ENCODE results near the gene TMSB10.
"Not testable (repeated sequence)": the region's sequence is repeated elsewhere in the genome, so short reads cannot be mapped to it uniquely, and the experiment has no call there.

Gene TMSB10

DNA sequence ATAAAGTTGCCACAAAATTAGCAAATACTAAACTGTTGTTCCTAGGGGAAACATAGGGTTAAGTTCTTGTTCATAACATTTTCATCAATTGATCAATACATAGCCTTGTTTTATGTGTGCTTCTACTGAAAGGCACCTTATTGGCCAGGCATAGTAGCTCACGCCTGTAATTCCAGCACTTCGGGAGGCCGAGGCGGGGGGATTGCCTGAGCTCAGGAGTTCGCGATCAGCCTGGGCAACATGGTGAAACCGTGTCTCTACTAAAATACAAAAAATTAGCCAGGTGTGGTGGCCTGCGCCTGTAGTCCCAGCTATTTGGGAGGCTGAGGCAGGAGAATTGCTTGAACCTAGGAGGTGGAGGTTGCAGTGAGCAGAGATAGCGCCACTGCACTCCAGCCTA, 32.8 kb upstream of the TMSB10 start:
- not testable (repeated sequence) for H3K27ac ChIP-seq (replicated peaks; ENCODE audit: low read length); H3K4me2 ChIP-seq (ENCODE audit: insufficient read depth, low read length, poor library complexity, severe bottlenecking); H3K18ac ChIP-seq (ENCODE audit: low read length); H3K79me1 ChIP-seq (ENCODE audit: low read depth, low read length); H2BK120ac ChIP-seq (ENCODE audit: low read depth, low read length); H4K91ac ChIP-seq (ENCODE audit: low read depth, low read length, poor library complexity); H3K9ac ChIP-seq (ENCODE audit: low read depth, low read length, poor library complexity); H3K36me3 ChIP-seq (replicated peaks in 1 of 2; ENCODE audit: control insufficient read depth in 2 of 2, insufficient read depth in 2 of 2, low read length in 2 of 2); H4K8ac ChIP-seq (ENCODE audit: low read depth, low read length); H2AFZ ChIP-seq (ENCODE audit: low read length); H2BK15ac ChIP-seq (ENCODE audit: low read length); H3K4ac ChIP-seq (ENCODE audit: low read length); H3K23ac ChIP-seq (ENCODE audit: low read depth, low read length, poor library complexity); H3K4me3 ChIP-seq (ENCODE audit: low read length in 2 of 2); DNase-seq (ENCODE audit: low spot score); H3K9me3 ChIP-seq (replicated peaks in 1 of 2; ENCODE audit: control insufficient read depth in 2 of 2, insufficient read depth in 1 of 2, low read depth in 1 of 2, low read length in 2 of 2); H2AK5ac ChIP-seq (ENCODE audit: low read depth, low read length); H2BK12ac ChIP-seq (ENCODE audit: low read length); H2BK5ac ChIP-seq (ENCODE audit: low read length); H3K14ac ChIP-seq (ENCODE audit: low read length); H3K4me1 ChIP-seq (ENCODE audit: control insufficient read depth in 2 of 2, insufficient read depth in 1 of 2, low read depth in 1 of 2, low read length in 2 of 2)
- peaks cover 0 to 28% (median 0%) of the 10 kb centered on the region in 3 experiments for H3K27me3 ChIP-seq (ENCODE audit: control insufficient read depth in 3 of 3, insufficient read depth in 3 of 3, low read depth in 1 of 3, low read length in 3 of 3)
- no CpG with 5 or more reads among the region's 9 CpGs for WGBS, 2 donors (ENCODE audit: extremely low coverage in 2 of 2, insufficient read length in 2 of 2, insufficient replicate concordance in 1 of 2)

DNA sequence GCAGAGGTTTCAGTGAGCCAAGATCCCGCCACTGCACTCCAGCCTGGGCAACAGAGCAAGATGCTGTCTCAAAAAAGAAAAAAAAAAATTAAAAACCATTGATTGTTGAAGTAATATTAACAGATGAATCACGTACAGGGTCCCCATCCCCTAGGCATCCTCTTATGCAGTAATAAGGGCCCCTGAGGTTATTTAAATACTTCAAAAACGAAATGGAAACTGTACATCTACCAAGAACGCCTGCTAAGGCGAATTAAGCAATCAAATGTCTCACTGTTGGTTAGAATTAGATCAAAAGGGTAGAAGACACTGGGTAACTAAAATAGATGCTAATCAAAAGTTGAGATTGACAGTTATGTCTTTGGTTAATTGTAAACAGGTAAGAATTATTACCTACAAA, 32.1 kb upstream of the TMSB10 start:
- no peak overlapping the region for H3K27ac ChIP-seq (replicated peaks; ENCODE audit: low read length)
- H3K14ac ChIP-seq (ENCODE audit: low read length): no peak overlapping the region
- no peak overlapping the region for H4K91ac ChIP-seq (ENCODE audit: low read depth, low read length, poor library complexity)
- H2AK5ac ChIP-seq (ENCODE audit: low read depth, low read length): no peak overlapping the region
- no peaks in the 10 kb centered on the region for H3K4me1 ChIP-seq (ENCODE audit: control insufficient read depth in 2 of 2, insufficient read depth in 1 of 2, low read depth in 1 of 2, low read length in 2 of 2)
- no peak overlapping the region for H3K23ac ChIP-seq (ENCODE audit: low read depth, low read length, poor library complexity)
- H4K8ac ChIP-seq (ENCODE audit: low read depth, low read length): no peak overlapping the region
- DNase-seq (ENCODE audit: low spot score): no peak
- H3K9me3 ChIP-seq (replicated peaks in 1 of 2; ENCODE audit: control insufficient read depth in 2 of 2, insufficient read depth in 1 of 2, low read depth in 1 of 2, low read length in 2 of 2): no peaks in the 10 kb centered on the region
- H3K18ac ChIP-seq (ENCODE audit: low read length): no peak overlapping the region
- no peak overlapping the region for H3K4me3 ChIP-seq (ENCODE audit: low read length in 2 of 2)
- H2BK5ac ChIP-seq (ENCODE audit: low read length): no peak overlapping the region
- no peak overlapping the region for H2AFZ ChIP-seq (ENCODE audit: low read length)
- H3K79me1 ChIP-seq (ENCODE audit: low read depth, low read length): no peaks in the 10 kb centered on the region
- H3K36me3 ChIP-seq (replicated peaks in 1 of 2; ENCODE audit: control insufficient read depth in 2 of 2, insufficient read depth in 2 of 2, low read length in 2 of 2): no peaks in the 10 kb centered on the region
- H2BK120ac ChIP-seq (ENCODE audit: low read depth, low read length): no peak overlapping the region
- WGBS, 2 donors (ENCODE audit: extremely low coverage in 2 of 2, insufficient read length in 2 of 2, insufficient replicate concordance in 1 of 2): no CpG with 5 or more reads among the region's 5 CpGs
- no peak overlapping the region for H3K9ac ChIP-seq (ENCODE audit: low read depth, low read length, poor library complexity)
- H2BK12ac ChIP-seq (ENCODE audit: low read length): no peak overlapping the region
- no peak overlapping the region for H3K4ac ChIP-seq (ENCODE audit: low read length)
- H2BK15ac ChIP-seq (ENCODE audit: low read length): no peak overlapping the region
- peaks cover 0 to 35% (median 0%) of the 10 kb centered on the region in 3 experiments for H3K27me3 ChIP-seq (ENCODE audit: control insufficient read depth in 3 of 3, insufficient read depth in 3 of 3, low read depth in 1 of 3, low read length in 3 of 3)
- no peak overlapping the region for H3K4me2 ChIP-seq (ENCODE audit: insufficient read depth, low read length, poor library complexity, severe bottlenecking)

DNA sequence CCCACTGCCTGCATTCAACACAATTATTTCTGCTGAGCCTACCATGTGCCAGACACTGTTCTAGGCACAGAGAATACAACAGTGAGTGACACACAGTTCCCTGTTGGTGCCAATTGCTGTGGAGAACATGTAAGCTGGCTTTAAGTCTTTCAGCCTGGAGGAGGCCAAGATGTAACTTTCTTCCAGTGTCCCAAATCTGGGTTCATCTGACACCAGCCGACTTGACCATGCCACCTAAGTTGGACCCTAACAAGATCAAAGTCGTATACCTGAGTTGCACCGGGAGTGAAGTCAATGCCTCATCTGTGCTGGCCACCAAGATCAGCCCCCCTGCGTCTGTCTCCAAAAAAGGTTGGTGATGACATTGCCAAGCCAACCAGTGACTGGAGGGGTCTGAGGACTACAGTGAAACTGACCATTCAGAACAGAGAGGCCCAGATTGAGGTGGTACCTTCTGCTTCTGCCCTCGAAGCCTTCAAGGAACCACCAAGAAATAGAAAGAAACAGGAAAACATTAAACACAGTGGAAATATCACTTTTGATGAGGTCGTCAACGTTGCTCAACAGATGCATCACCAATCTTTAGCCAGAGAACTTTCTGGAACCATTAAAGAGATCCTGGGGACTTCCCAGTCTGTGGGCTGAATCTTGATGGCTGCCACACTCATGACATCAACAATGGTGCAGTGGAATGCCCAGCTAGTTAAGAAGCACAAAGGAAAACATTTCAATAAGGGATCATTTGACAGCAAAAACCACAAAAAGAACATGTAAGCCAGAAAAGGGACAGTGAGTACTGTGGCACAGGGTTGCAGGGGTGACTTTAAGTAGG, 30.9 kb upstream of the TMSB10 start:
- no peak overlapping the region for H2BK15ac ChIP-seq (ENCODE audit: low read length)
- H3K23ac ChIP-seq (ENCODE audit: low read depth, low read length, poor library complexity): no peak overlapping the region
- H2AFZ ChIP-seq (ENCODE audit: low read length): no peak overlapping the region
- no peak overlapping the region for H4K91ac ChIP-seq (ENCODE audit: low read depth, low read length, poor library complexity)
- H3K14ac ChIP-seq (ENCODE audit: low read length): no peak overlapping the region
- no peaks in the 10 kb centered on the region for H3K36me3 ChIP-seq (replicated peaks in 1 of 2; ENCODE audit: control insufficient read depth in 2 of 2, insufficient read depth in 2 of 2, low read length in 2 of 2)
- H3K9me3 ChIP-seq (replicated peaks in 1 of 2; ENCODE audit: control insufficient read depth in 2 of 2, insufficient read depth in 1 of 2, low read depth in 1 of 2, low read length in 2 of 2): no peaks in the 10 kb centered on the region
- H3K27me3 ChIP-seq (ENCODE audit: control insufficient read depth in 3 of 3, insufficient read depth in 3 of 3, low read depth in 1 of 3, low read length in 3 of 3): peaks cover 0 to 47% (median 9%) of the 10 kb centered on the region in 3 experiments
- H3K79me1 ChIP-seq (ENCODE audit: low read depth, low read length): no peaks in the 10 kb centered on the region
- peak overlapping the region in 1 of 2 donors; percentile 54 for H3K4me3 ChIP-seq (ENCODE audit: low read length in 2 of 2)
- no peak overlapping the region for H3K9ac ChIP-seq (ENCODE audit: low read depth, low read length, poor library complexity)
- no peak overlapping the region for H2BK120ac ChIP-seq (ENCODE audit: low read depth, low read length)
- WGBS, 2 donors (ENCODE audit: extremely low coverage in 2 of 2, insufficient read length in 2 of 2, insufficient replicate concordance in 1 of 2): no CpG with 5 or more reads among the region's 7 CpGs
- no peak overlapping the region for H3K4me2 ChIP-seq (ENCODE audit: insufficient read depth, low read length, poor library complexity, severe bottlenecking)
- H2AK5ac ChIP-seq (ENCODE audit: low read depth, low read length): no peak overlapping the region
- no peak overlapping the region for H2BK12ac ChIP-seq (ENCODE audit: low read length)
- no peak overlapping the region for H4K8ac ChIP-seq (ENCODE audit: low read depth, low read length)
- DNase-seq (ENCODE audit: low spot score): no peak
- H3K4ac ChIP-seq (ENCODE audit: low read length): no peak overlapping the region
- H3K18ac ChIP-seq (ENCODE audit: low read length): no peak overlapping the region
- peaks cover 0 to 1% of the 10 kb centered on the region in 2 donors for H3K4me1 ChIP-seq (ENCODE audit: control insufficient read depth in 2 of 2, insufficient read depth in 1 of 2, low read depth in 1 of 2, low read length in 2 of 2)
- no peak overlapping the region for H2BK5ac ChIP-seq (ENCODE audit: low read length)
- H3K27ac ChIP-seq (replicated peaks; ENCODE audit: low read length): no peak overlapping the region

DNA sequence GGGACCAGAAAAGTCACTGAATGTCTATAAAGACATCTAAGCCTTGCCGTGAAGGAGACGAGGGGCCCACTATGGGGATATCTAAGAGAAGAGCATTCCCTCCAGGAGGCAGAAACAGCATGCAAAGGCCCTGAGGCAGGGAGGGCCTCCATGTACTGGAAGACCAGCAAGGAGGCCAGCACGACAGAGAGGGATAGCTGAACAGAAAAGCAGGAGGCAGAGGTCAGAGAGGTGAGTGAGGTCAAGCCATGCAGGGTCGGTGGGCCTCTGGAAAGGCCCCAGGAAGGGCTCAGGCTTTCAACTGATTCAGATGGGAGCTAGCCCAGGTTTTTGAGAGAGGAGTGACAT, 30.3 kb upstream of the TMSB10 start:
- WGBS, 2 donors (ENCODE audit: extremely low coverage in 2 of 2, insufficient read length in 2 of 2, insufficient replicate concordance in 1 of 2): no CpG with 5 or more reads among the region's 4 CpGs
- Histone ChIP-seq H3K14ac (ENCODE audit: low read length) (no peak overlapping the region), H3K23ac (ENCODE audit: low read depth, low read length, poor library complexity) (no peak overlapping the region)

More for the DNA sequence above, 30.3 kb upstream of the TMSB10 start:
- no peak overlapping the region for H2AK5ac ChIP-seq (ENCODE audit: low read depth, low read length)
- H3K27me3 ChIP-seq (ENCODE audit: control insufficient read depth in 3 of 3, insufficient read depth in 3 of 3, low read depth in 1 of 3, low read length in 3 of 3): peaks cover under 1 to 52% (median 15%) of the 10 kb centered on the region in 3 experiments
- DNase-seq (ENCODE audit: low spot score): no peak
- H3K79me1 ChIP-seq (ENCODE audit: low read depth, low read length): no peaks in the 10 kb centered on the region
- H2BK12ac ChIP-seq (ENCODE audit: low read length): no peak overlapping the region
- no peak overlapping the region for H3K4me2 ChIP-seq (ENCODE audit: insufficient read depth, low read length, poor library complexity, severe bottlenecking)
- no peak overlapping the region for H3K4me3 ChIP-seq (ENCODE audit: low read length in 2 of 2)
- no peak overlapping the region for H3K27ac ChIP-seq (replicated peaks; ENCODE audit: low read length)
- H3K9ac ChIP-seq (ENCODE audit: low read depth, low read length, poor library complexity): no peak overlapping the region
- no peak overlapping the region for H2AFZ ChIP-seq (ENCODE audit: low read length)
- H2BK5ac ChIP-seq (ENCODE audit: low read length): no peak overlapping the region
- no peak overlapping the region for H3K18ac ChIP-seq (ENCODE audit: low read length)
- peaks cover 1 to 5% of the 10 kb centered on the region in 2 donors for H3K4me1 ChIP-seq (ENCODE audit: control insufficient read depth in 2 of 2, insufficient read depth in 1 of 2, low read depth in 1 of 2, low read length in 2 of 2)
- H4K8ac ChIP-seq (ENCODE audit: low read depth, low read length): no peak overlapping the region
- no peak overlapping the region for H4K91ac ChIP-seq (ENCODE audit: low read depth, low read length, poor library complexity)
- H3K9me3 ChIP-seq (replicated peaks in 1 of 2; ENCODE audit: control insufficient read depth in 2 of 2, insufficient read depth in 1 of 2, low read depth in 1 of 2, low read length in 2 of 2): no peaks in the 10 kb centered on the region
- H3K4ac ChIP-seq (ENCODE audit: low read length): no peak overlapping the region
- H3K36me3 ChIP-seq (replicated peaks in 1 of 2; ENCODE audit: control insufficient read depth in 2 of 2, insufficient read depth in 2 of 2, low read length in 2 of 2): no peaks in the 10 kb centered on the region
- no peak overlapping the region for H2BK15ac ChIP-seq (ENCODE audit: low read length)
- H2BK120ac ChIP-seq (ENCODE audit: low read depth, low read length): no peak overlapping the region

Data from neuronal stem cell (in vitro differentiated cells).